HCT116 (cell line): ENCODE measurements around the gene GPHN. TPM values are rescaled to one million over a fixed set of nuclear protein-coding genes. Genes with fewer than 3 reads are reported as not detected.

Experiments used
- ATAC-seq: fragments of 200-7000 bp; cut with Tn5 transposase; 2 replicates; pipeline ENCODE4 v1.9.1; 2020; ENCODE audit warnings: mild to moderate bottlenecking, moderate library complexity
- BruUV-seq: library from RNA; stranded (reverse); fragments of 400-500 nt; replicated peaks from 2 replicates; lab custom pipeline; 2021; lab: Mats Ljungman, UMichigan
- CTCF ChIA-PET: fragments of 300-600 bp; sonication (Branson Sonifier 250); formaldehyde crosslinking; loops from one replicate; lab custom pipeline; 2021; ENCODE audit warnings: antibody characterized with exemption; lab: Charles Lee
- POLR2A ChIA-PET: fragments of 300-600, 350-600 bp; sonication (Branson Sonifier 250); formaldehyde crosslinking; loops from one replicate; lab custom pipeline; 2021; ENCODE audit warnings: antibody characterized with exemption; lab: Charles Lee
- RAD21 ChIA-PET, 2 experiments: fragments of 300-600 bp; sonication (Branson Sonifier 250); formaldehyde crosslinking; loops; one replicate each; lab custom pipeline; 2023; ENCODE audit warnings: low total read pairs in 2 of 2; ENCODE audit not compliant: uncharacterized antibody in 2 of 2, unreplicated experiment in 2 of 2, low non-redundant PET in 1 of 2; lab: Charles Lee
- DNase-seq: peaks from one replicate; pipeline ENCODE4 v3.0.0-alpha.2; 2010; ENCODE audit warnings: low read depth, low spot score
- H2AFZ ChIP-seq: fragments of 200-600 bp; shearing (Covaris generic), sonication (generic); 2 replicates; pipeline ENCODE4 v1.6.1; 2017; ENCODE audit warnings: low read depth, mixed run types, mixed read lengths, antibody characterized with exemption, low read length; ENCODE audit not compliant: poor library complexity, severe bottlenecking
- H3K27ac ChIP-seq: 2 replicates; pipeline ENCODE4 v1.5.1; 2012; ENCODE audit warnings: low read depth, low read length
- H3K27me3 ChIP-seq: fragments of 200-600 bp; sonication (generic); 2 replicates; pipeline ENCODE4 v1.6.1; 2016; ENCODE audit warnings: mixed run types, low read length, mixed read lengths; ENCODE audit not compliant: insufficient read depth
- H3K36me3 ChIP-seq, 2 experiments: fragments of 200-500 bp in 1 of 2; fragments of 200-600 bp in 1 of 2; sonication (Bioruptor generic) in 1 of 2; sonication (generic) in 1 of 2; 2 replicates each; pipeline versions ENCODE4 v1.5.1 to v1.6.1; 2014 to 2016; ENCODE audit warnings: low read length in 2 of 2, inconsistent platforms in 1 of 2, mixed read lengths in 1 of 2, mixed run types in 1 of 2; ENCODE audit not compliant: insufficient read depth in 2 of 2, control insufficient read depth in 1 of 2
- H3K4me1 ChIP-seq, 2 experiments: fragments of 200-600 bp in 1 of 2; sonication (generic) in 1 of 2; 2 replicates each; pipeline versions ENCODE4 v1.5.1 to v1.6.1; 2012 to 2017; ENCODE audit warnings: low read length in 2 of 2, inconsistent platforms in 1 of 2, mild to moderate bottlenecking in 1 of 2, mixed read lengths in 1 of 2, mixed run types in 1 of 2, moderate library complexity in 1 of 2; ENCODE audit not compliant: insufficient read depth in 2 of 2, control insufficient read depth in 1 of 2
- H3K4me2 ChIP-seq: fragments of 200-600 bp; sonication (generic); 2 replicates; pipeline ENCODE4 v1.6.1; 2017; ENCODE audit warnings: mixed run types, low read length, mixed read lengths
- H3K4me3 ChIP-seq, 2 experiments: fragments of 200-600 bp in 1 of 2; sonication (generic) in 1 of 2; replicated peaks in 1 of 2; 2 replicates each; pipeline ENCODE4 v1.5.1; 2011 to 2016; ENCODE audit warnings: low read length in 2 of 2, control low read depth in 1 of 2, low read depth in 1 of 2, mild to moderate bottlenecking in 1 of 2, mixed read lengths in 1 of 2, mixed run types in 1 of 2
- H3K79me2 ChIP-seq: fragments of 200-600 bp; sonication (generic); 2 replicates; pipeline ENCODE4 v1.6.1; 2017; ENCODE audit warnings: mild to moderate bottlenecking, mixed run types, low read length, moderate library complexity, mixed read lengths; ENCODE audit not compliant: insufficient read depth
- H3K9ac ChIP-seq: fragments of 200-600 bp; sonication (generic); 2 replicates; pipeline ENCODE4 v1.6.1; 2016; ENCODE audit warnings: low read length, mixed read lengths
- H3K9me2 ChIP-seq: fragments of 200-600 bp; sonication (generic), shearing (Covaris generic); 2 replicates; pipeline ENCODE4 v1.6.1; 2017; ENCODE audit warnings: mixed run types, mild to moderate bottlenecking, moderate library complexity; ENCODE audit not compliant: insufficient read depth
- H3K9me3 ChIP-seq, 2 experiments: fragments of 200-500 bp in 1 of 2; fragments of 200-600 bp in 1 of 2; sonication (Bioruptor generic) in 1 of 2; sonication (generic) in 1 of 2; 2 replicates each; pipeline ENCODE4 v1.6.1; 2014 to 2017; ENCODE audit warnings: low read length in 2 of 2, mixed read lengths in 2 of 2, inconsistent platforms in 1 of 2, low read depth in 1 of 2, mild to moderate bottlenecking in 1 of 2, mixed run types in 1 of 2, moderate library complexity in 1 of 2; ENCODE audit not compliant: control insufficient read depth in 1 of 2, insufficient read depth in 1 of 2
- H4K20me1 ChIP-seq: fragments of 200-600 bp; sonication (generic), shearing (Covaris generic); 2 replicates; pipeline ENCODE4 v1.6.1; 2017; ENCODE audit warnings: mixed run types, mild to moderate bottlenecking, moderate library complexity; ENCODE audit not compliant: insufficient read depth
- EZH2 ChIP-seq: fragments of 200-600 bp; sonication (generic); IDR thresholded peaks from 2 replicates; pipeline ENCODE4 v1.6.1; 2017; ENCODE audit warnings: antibody characterized with exemption, mixed run types
- EZH2phosphoT487 ChIP-seq: fragments of 200-600 bp; IDR thresholded peaks from 2 replicates; pipeline ENCODE4 v1.6.1; 2018; ENCODE audit warnings: antibody characterized with exemption, borderline replicate concordance
- FOSL1 ChIP-seq: IDR thresholded peaks from 2 replicates; pipeline ENCODE4 v1.6.1; 2012; ENCODE audit warnings: low read depth
- POLR2AphosphoS5 ChIP-seq: IDR thresholded peaks from 2 replicates; pipeline ENCODE4 v1.6.1; 2011; ENCODE audit warnings: mild to moderate bottlenecking, low read depth, low read length, moderate library complexity
- SRF ChIP-seq: IDR thresholded peaks from 2 replicates; pipeline ENCODE4 v1.6.1; 2012; ENCODE audit warnings: low read depth
- TCF7L2 ChIP-seq: IDR thresholded peaks from 2 replicates; pipeline ENCODE4 v1.7.0; 2011; ENCODE audit warnings: borderline replicate concordance, inconsistent platforms; ENCODE audit not compliant: insufficient read depth, insufficient read length; ENCODE audit errors: extremely low read depth
- intact Hi-C: fragments of 100-400 bp; cut with micrococcal nuclease; formaldehyde crosslinking; loops from 2 replicates; pipeline ENCODE4 v1.10.0; 2022
- total RNA-seq: library from RNA; stranded (reverse); gene quantifications from one replicate; pipeline ENCODE4 v1.2.1, GENCODE V29; 2021; ENCODE audit not compliant: unreplicated experiment
- TF ChIP-seq, protein P1 (sequence below): IDR thresholded peaks from 2 replicates; pipeline ENCODE4 v1.6.1; 2011; ENCODE audit warnings: mild to moderate bottlenecking, low read length, moderate library complexity; ENCODE audit not compliant: insufficient replicate concordance; ENCODE audit errors: extremely low read depth
- TF ChIP-seq, protein P2 (sequence below): IDR thresholded peaks from 2 replicates; pipeline ENCODE4 v1.6.1; 2012

Gene GPHN
- total RNA-seq, 1 experiment from 2014 or later: 43.8 TPM

DNA sequence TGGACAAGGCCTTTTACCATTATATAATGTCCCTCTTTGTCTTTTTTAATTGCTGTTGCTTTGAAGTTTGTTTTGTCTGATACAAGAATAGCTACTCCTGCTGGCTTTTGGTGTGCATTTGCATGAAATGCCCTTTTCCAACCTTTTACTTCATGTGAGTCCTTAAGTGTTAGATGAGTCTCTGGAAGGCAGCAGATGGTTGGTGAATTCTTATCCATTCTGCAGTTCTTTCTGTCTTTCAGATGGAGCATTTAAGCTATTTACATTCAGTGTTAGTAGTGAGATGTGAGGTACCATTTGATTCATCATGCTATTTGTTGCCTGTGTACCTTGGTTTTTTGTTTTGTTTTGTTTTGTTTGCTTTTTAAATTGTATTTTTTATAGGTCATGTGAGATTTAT, 208.3 kb downstream of the GPHN start:
- Histone ChIP-seq H2AFZ (no peak overlapping the region), H3K9me2 (no peaks in the 10 kb centered on the region), H3K4me2 (no peak overlapping the region), H3K36me3 (no peaks in the 10 kb centered on the region), H3K9ac (no peak overlapping the region), H3K9me3 (no peaks in the 10 kb centered on the region), H3K4me3 (no peak overlapping the region), H3K27ac (no peak overlapping the region), H3K79me2 (peaks cover 37% of the 10 kb centered on the region; the same call in 1 of the 2 replicates), H3K27me3 (no peaks in the 10 kb centered on the region), H4K20me1 (no peaks in the 10 kb centered on the region), H3K4me1 (no peaks in the 10 kb centered on the region)
- ChIA-PET CTCF (no interaction called here), RAD21 (no interaction called here), POLR2A (no interaction called here)
- no TSS peak for BruUV-seq
- intact Hi-C loops: no loop called here
- DNase-seq (no peak), ATAC-seq (no peak)
- TF ChIP-seq EZH2phosphoT487 (no peak), SRF (no peak)

DNA sequence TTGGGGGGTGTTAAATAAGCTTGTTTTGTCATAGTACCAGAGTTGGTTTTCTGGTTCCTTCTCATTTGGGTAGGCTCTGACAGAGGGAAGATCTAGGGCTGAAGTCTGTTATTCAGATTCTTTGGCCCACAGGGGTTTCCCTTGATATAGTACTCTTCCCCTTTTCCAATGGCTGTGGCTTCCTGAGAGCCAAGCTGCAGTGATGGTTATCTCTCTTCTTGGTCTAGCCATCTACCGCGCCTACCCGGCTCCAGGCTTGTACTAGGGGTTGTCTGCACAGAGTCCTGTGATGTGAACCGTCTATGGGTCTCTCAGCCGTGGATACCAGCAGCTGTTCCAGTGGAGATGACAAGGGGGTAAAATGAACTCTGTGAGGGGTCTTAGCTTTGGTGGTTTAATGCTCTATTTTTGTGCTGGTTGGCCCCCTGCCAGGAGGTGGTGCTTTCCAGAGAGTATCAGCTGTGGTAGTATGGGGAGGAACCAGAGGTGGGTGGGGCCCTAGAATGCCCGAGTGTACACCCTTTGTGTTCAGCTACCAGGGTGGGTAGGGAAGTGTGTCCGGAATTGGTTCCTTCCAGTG, 209.7 kb downstream of the GPHN start:
- Histone ChIP-seq H3K9ac (no peak overlapping the region), H3K36me3 (no peaks in the 10 kb centered on the region)
- CTCF ChIA-PET: no interaction called here
- TF ChIP-seq, protein P1, sequence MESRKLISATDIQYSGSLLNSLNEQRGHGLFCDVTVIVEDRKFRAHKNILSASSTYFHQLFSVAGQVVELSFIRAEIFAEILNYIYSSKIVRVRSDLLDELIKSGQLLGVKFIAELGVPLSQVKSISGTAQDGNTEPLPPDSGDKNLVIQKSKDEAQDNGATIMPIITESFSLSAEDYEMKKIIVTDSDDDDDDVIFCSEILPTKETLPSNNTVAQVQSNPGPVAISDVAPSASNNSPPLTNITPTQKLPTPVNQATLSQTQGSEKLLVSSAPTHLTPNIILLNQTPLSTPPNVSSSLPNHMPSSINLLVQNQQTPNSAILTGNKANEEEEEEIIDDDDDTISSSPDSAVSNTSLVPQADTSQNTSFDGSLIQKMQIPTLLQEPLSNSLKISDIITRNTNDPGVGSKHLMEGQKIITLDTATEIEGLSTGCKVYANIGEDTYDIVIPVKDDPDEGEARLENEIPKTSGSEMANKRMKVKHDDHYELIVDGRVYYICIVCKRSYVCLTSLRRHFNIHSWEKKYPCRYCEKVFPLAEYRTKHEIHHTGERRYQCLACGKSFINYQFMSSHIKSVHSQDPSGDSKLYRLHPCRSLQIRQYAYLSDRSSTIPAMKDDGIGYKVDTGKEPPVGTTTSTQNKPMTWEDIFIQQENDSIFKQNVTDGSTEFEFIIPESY: no peak
- no peak for TF ChIP-seq FOSL1
- no peak for TF ChIP-seq EZH2
- TF ChIP-seq TCF7L2: no peak
- TF ChIP-seq, protein P2, sequence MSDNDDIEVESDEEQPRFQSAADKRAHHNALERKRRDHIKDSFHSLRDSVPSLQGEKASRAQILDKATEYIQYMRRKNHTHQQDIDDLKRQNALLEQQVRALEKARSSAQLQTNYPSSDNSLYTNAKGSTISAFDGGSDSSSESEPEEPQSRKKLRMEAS: no peak
- no peak for TF ChIP-seq POLR2AphosphoS5
- TF ChIP-seq, all 23 proteins: peak for 0
- no peak overlapping the region for H3K4me2 ChIP-seq
- peaks cover 37% of the 10 kb centered on the region; the same call in 1 of the 2 replicates for H3K79me2 ChIP-seq
- DNase-seq (no peak), ATAC-seq (no peak)
- H3K4me1 ChIP-seq: no peaks in the 10 kb centered on the region
- no TSS peak for BruUV-seq
- H3K27ac ChIP-seq: no peak overlapping the region
- RAD21 ChIA-PET: no interaction called here
- H3K9me2 ChIP-seq: no peaks in the 10 kb centered on the region
- intact Hi-C loops: no loop called here
- H2AFZ ChIP-seq: no peak overlapping the region
- H3K4me3 ChIP-seq: no peak overlapping the region
- H4K20me1 ChIP-seq: no peaks in the 10 kb centered on the region
- H3K9me3 ChIP-seq: no peaks in the 10 kb centered on the region
- no peaks in the 10 kb centered on the region for H3K27me3 ChIP-seq
- POLR2A ChIA-PET: no interaction called here
